ENCODE measurements around the gene LENEP. TPM values are rescaled to one million over a fixed set of nuclear protein-coding genes. Genes with fewer than 3 reads are reported as not detected.

Gene LENEP
- 1.2 and 1.3 TPM in 2 replicates for total RNA-seq (2021; fragmentation: NEBNext Ultra II Directional; extraction: Animal tissue kit (Norgen Biotek cat#: 25700))
- 1.1 TPM in 1 of 2 replicates, not detected in the other for polyA plus RNA-seq (2011; rRNA removed)
- 0.23 TPM for polyA plus RNA-seq (2011; cell fraction: cytosol; rRNA removed)
- 1.5 TPM for polyA plus RNA-seq (2011; cell fraction: nucleus; rRNA removed)
- polyA plus RNA-seq (2012, experiment 1 of 2), result 0.32 TPM in 1 of 4 replicates, not detected in the others
- polyA plus RNA-seq (2012, experiment 2 of 2), result not detected
- polyA plus RNA-seq (2013, experiment 1 of 2), result 0.61 TPM
- not detected for polyA plus RNA-seq (2013, experiment 2 of 2)
- polyA minus RNA-seq (2011; rRNA and poly(A)+ RNA removed), result 6.1 and 8.4 TPM in 2 replicates
- not detected for polyA minus RNA-seq (2011; cell fraction: cytosol; rRNA and poly(A)+ RNA removed)
- polyA minus RNA-seq (2011; cell fraction: nucleus; rRNA and poly(A)+ RNA removed), result 15.3 TPM
- long read RNA-seq, experiment 1, result 0 reads
- long read RNA-seq, experiment 2, result 0 reads

- Histone ChIP-seq H2AK5ac (ENCODE audit: low read depth, low read length) (no peak within 1 kb of the TSS; the same call in 1 of the 2 replicates), H4K5ac (ENCODE audit: insufficient read length, low read depth, low read length) (no peak within 1 kb of the TSS), H3K23me2 (ENCODE audit: low read depth, low read length) (no peaks in the 10 kb centered on the region; the same call in 1 of the 2 replicates), H4K20me1 (replicated peaks in 1 of 2; ENCODE audit: control insufficient read depth in 1 of 2, insufficient read depth in 2 of 2, low read length in 2 of 2) (peaks cover 3 to 10% of the 10 kb centered on the region in 2 experiments), H2AFZ (ENCODE audit: low read length) (no peak within 1 kb of the TSS), H3K9me3 (ENCODE audit: insufficient read depth in 2 of 2, low read depth in 1 of 2, low read length in 1 of 2) (no peaks in the 10 kb centered on the region), H3K18ac (ENCODE audit: extremely low read depth, low read length) (no peak within 1 kb of the TSS), H2BK12ac (ENCODE audit: low read depth, low read length) (0 out of 2 replicates have a peak within 1 kb of the TSS, but pooled peaks have one; percentile 17), H4K8ac (ENCODE audit: extremely low read depth, insufficient read depth, low read length) (no peak within 1 kb of the TSS; the same call in 1 of the 2 replicates), H3K4me1 (replicated peaks in 1 of 4; ENCODE audit: control insufficient read depth in 3 of 4, insufficient read depth in 4 of 4, low read length in 3 of 4) (peaks cover 0 to 7% (median 4%) of the 10 kb centered on the region in 4 experiments; a peak in 3 of 7 replicates), H2BK20ac (ENCODE audit: low read length) (no peak within 1 kb of the TSS), H3K36me3 (ENCODE audit: control insufficient read depth in 2 of 4, insufficient read depth in 4 of 4, low read length in 3 of 4) (peaks cover 5 to 25% (median 19%) of the 10 kb centered on the region in 4 experiments), H3K23ac (ENCODE audit: insufficient read length) (no peak within 1 kb of the TSS), H3K14ac (ENCODE audit: insufficient read length) (no peak within 1 kb of the TSS), H3K56ac (replicated peaks; ENCODE audit: insufficient read length, low read depth, low read length) (no peak within 1 kb of the TSS), H2BK120ac (replicated peaks; ENCODE audit: low read depth, low read length) (no peak within 1 kb of the TSS), H3K27ac (ENCODE audit: low read depth, low read length) (peak within 1 kb of the TSS; percentile 58; the same call in 1 of the 2 replicates), H3K27me3 (replicated peaks in 1 of 4; ENCODE audit: control insufficient read depth in 3 of 4, extremely low read depth in 1 of 4, insufficient read depth in 3 of 4, low read length in 3 of 4) (no peaks in the 10 kb centered on the region), H4K91ac (replicated peaks; ENCODE audit: insufficient read length, low read length) (no peak within 1 kb of the TSS), H3K4me2 (ENCODE audit: insufficient read depth in 1 of 2, low read depth in 2 of 2, low read length in 2 of 2) (no peak within 1 kb of the TSS), H3K4me3 (ENCODE audit: extremely low read depth in 1 of 4, insufficient read depth in 2 of 4, low read depth in 3 of 4, low read length in 4 of 4) (no peak within 1 kb of the TSS), H3K4ac (replicated peaks; ENCODE audit: insufficient read length, low read depth, low read length) (no peak within 1 kb of the TSS), H3K79me1 (ENCODE audit: low read depth, low read length) (0 out of 2 replicates have a peak, but pooled peaks cover 4% of the 10 kb centered on the region), H3K9ac (replicated peaks in 1 of 4; ENCODE audit: extremely low read depth in 1 of 4, low read depth in 3 of 4, low read length in 3 of 4) (peak within 1 kb of the TSS in 2 of 4 experiments; percentile 12 to 50; a peak in 2 of 7 replicates), H2BK15ac (ENCODE audit: low read length) (no peak within 1 kb of the TSS), H3K79me2 (ENCODE audit: control insufficient read depth in 1 of 2, insufficient read depth in 2 of 2, low read length in 2 of 2) (peaks cover 0 to 9% of the 10 kb centered on the region in 2 experiments; a peak in 1 of 4 replicates), H2BK5ac (ENCODE audit: low read depth, low read length) (no peak within 1 kb of the TSS; the same call in 1 of the 2 replicates)
- no peak for FAIRE-seq
- 87% methylated on average over 8 of the region's 8 CpGs; no CpG with 5 or more reads in 1 of the 2 experiments for WGBS, 2 experiments (ENCODE audit: extremely low coverage in 1 of 2, insufficient coverage in 1 of 2, insufficient read length in 1 of 2, insufficient replicate concordance in 2 of 2, low coverage in 1 of 2, low lambda C conversion rate in 2 of 2, missing lambda C conversion rate in 1 of 2)
- ChIA-PET POLR2A (ENCODE audit: partially characterized antibody) (interaction anchor here (0.8 to 42.8 kb wide), 15 partner anchors 10 to 68 kb away, joined by 3 to 702 read pairs (median 6); partner anchors contain the start of genes ADAM15, CKS1B, EFNA4 and FLAD1), CTCF (ENCODE audit: partially characterized antibody) (interaction anchor here (0.8 to 14.0 kb wide), 17 partner anchors 10 to 179 kb away, joined by 3 to 334 read pairs (median 7); partner anchors contain the start of genes ADAM15, CKS1B, EFNA4 and FLAD1)
- DNase-seq (ENCODE audit: low read depth in 1 of 2, low spot score in 2 of 2), result no peak
- TF ChIP-seq SIN3A (conservative IDR thresholded peaks at IDR 0.05 in 1 of 2, IDR thresholded peaks at IDR 0.05 in 1 of 2; ENCODE audit: low read depth in 1 of 2, low read length in 2 of 2) (no peak), POLR2A (IDR thresholded peaks at IDR 0.05; ENCODE audit: control extremely low read depth in 1 of 2, low read depth in 2 of 2, low read length in 2 of 2) (peak in 1 of 2 experiments; percentile 23; a peak in 1 of 3 replicates), POLR2AphosphoS5 (IDR thresholded peaks at IDR 0.05; ENCODE audit: low read depth, low read length) (peak; percentile 59; the same call in 1 of the 2 replicates)
Measured at GRCh38 chr1:154993572-154994268, at the start of gene LENEP. TSS of gene LENEP (plus strand) at chr1:154993586. CDS start at chr1:154993608, 22 bp downstream.
